GM18520 (cell line): ENCODE results near the gene ATP8A2.
"Not testable (repeated sequence)": the region's sequence is repeated elsewhere in the genome, so short reads cannot be mapped to it uniquely, and the experiment has no call there.

Source experiments
- ATAC-seq: cut with Tn5 transposase; IDR thresholded peaks from one replicate; pipeline ENCODE4 v1.9.1; 2021; ENCODE audit not compliant: unreplicated experiment

ATP8A2 gene

DNA sequence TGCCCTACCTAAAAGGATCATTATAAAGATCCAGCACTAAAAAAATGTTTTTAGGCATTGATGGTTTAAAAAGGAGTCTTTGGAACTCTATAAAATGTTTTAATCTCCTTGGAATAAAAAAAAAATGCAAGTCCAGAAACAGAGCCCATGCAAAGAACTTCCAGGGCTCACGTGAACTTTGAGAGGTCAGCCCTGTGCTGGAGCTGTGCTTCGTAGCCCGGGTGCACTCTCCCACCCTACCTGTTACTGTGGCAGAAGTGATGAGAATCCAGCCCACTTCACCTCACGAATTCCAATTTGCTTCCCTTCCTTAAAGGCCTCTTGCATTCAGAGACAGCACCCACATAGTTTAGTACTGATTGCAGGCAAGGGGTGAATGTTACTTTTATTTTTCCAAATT lies 412.3 kb downstream of the ATP8A2 start:
- no peak for ATAC-seq

GRCh38 chr13:25790137-25790536 lies 418.4 kb downstream of the ATP8A2 start:
- ATAC-seq: not testable (repeated sequence)

DNA sequence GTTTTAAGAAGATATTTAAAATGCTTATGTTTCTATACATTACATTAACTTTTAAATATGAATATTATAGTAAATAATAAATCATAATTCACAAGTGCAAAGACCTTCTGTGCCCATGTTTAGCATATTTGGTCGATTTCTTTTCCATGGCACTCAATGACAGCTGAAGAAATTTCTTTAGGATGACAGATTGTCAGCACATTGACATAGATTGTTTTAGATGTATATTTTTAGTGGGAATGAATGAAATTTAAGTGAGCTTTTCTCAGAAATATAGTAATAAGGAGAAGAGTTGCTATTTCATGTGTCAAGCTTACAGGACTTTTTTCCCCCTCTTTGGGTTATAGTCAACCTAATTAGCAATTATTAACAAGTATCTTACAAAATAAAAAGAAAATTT lies 423.5 kb downstream of the ATP8A2 start:
- no peak for ATAC-seq

- ATAC-seq: no peak
Observed at GRCh38 chr13:25796474-25796873, 424.7 kb downstream of the ATP8A2 start.

DNA sequence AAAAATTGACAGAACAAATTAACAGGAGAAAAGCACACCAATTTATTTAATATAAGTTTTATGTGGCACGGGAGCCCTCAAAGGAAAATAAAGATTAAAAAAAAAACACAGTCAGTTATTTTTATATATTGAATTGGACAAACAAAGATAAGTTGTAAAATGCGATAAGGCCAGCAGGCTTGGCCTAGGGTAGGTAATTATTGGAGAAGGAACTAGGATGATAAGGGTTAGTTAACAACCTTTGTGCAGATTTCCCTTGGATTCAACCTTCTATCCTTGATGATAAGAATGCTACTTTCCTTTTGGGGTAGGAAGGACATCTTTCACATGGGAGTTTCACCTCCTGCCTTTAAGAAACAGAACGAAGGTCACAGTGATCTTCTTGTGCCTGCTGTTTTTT lies 427.2 kb downstream of the ATP8A2 start:
- no peak for ATAC-seq

DNA sequence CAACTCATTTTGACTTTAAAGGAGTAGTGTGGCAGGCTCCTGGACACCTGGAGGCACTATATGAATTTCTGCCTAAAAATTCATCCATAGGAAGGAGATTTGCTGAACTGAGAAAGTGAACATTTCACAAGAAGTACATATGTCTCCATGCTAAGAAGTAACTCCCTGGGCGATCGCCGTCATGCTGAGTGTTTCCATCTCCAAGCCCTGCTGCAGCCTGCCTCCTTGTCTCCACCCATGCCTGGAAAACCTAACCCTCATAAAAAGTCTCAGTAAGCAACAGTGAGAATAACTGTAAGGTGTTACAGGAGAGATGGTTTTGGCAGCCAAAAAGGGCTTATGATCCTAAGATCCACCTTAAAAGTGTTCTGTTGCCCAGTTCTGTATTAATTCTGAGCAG lies 428.7 kb downstream of the ATP8A2 start:
- ATAC-seq: no peak

DNA sequence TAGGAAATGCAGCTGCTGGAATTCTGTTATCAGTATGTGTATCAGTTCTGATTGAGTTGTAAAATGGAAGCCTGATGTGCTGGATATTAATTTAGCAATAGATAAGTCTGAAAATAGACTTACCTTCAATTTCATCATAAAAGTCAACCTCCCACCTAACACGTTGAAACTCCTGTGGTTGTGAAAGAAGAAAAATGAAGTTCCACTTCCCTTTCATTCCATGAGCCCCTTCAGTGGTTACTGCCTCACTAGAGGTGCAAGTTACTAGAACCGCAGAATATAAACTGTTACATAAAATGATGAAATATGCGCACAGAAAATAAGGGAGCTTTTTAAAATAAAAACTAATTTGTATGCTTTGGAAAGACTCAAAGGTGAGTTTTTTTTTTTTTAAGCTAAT lies 430.8 kb downstream of the ATP8A2 start:
- no peak for ATAC-seq

GRCh38 chr13:25803641-25804040 lies 431.9 kb downstream of the ATP8A2 start:
- ATAC-seq: no peak

DNA sequence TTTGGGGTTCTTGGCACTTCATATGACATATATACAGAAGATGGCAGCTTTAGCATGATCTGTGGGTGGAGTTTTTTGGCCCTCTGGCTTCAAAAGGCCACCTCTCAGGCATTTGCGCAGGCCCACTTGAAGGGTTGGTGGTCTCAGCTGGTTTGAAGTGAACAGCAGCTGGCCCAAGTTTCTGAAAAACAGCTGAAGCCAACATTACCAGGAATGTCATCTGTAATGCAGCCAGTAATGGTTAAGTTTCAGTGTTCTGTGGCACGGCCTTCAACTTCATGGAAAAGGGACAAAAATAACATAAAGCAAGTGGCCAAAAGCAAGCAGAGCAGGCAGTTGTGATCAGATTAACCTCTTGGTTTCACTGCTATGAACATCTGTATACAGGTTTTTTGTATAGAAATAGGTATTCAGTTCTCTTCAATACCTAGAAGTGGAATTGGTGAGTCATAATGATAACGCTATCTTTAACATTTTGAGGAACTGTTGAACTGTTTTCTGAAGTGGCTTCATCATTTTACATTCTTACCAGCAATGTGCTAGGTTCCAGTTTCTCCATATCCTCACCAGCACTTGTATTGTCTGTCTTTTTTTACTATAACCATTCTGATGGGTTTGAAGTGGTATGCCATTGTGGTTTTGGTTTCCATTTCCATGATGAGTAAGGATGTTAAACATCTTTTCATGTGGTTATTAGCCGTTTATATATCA lies 434.6 kb downstream of the ATP8A2 start:
- peak; percentile 69 for ATAC-seq

GRCh38 chr13:25807562-25807961 lies 435.8 kb downstream of the ATP8A2 start:
- ATAC-seq: no peak

GRCh38 chr13:25811506-25811905 lies 439.7 kb downstream of the ATP8A2 start:
- no peak for ATAC-seq

DNA sequence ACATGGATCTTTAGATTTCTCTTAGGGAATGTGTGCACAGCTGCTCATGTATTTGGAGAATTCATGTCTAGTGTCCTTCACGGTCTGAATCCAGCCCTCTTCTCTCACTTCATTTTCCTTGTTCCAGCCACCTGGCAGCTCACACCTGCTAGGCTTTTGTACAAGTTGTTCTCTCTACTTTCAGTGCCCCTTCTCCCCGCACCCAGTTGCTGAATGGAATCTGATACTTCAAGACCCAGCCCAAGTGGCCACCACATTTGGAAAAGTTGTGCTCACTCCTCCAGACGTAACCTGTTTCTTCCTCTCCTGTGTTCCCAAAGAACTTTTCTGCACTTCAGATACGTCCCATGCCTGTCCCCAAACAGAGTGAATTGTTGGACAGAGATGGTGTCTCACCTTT lies 444.5 kb downstream of the ATP8A2 start:
- no peak for ATAC-seq

GRCh38 chr13:25819856-25820530 lies 448.2 kb downstream of the ATP8A2 start:
- ATAC-seq: no peak

DNA sequence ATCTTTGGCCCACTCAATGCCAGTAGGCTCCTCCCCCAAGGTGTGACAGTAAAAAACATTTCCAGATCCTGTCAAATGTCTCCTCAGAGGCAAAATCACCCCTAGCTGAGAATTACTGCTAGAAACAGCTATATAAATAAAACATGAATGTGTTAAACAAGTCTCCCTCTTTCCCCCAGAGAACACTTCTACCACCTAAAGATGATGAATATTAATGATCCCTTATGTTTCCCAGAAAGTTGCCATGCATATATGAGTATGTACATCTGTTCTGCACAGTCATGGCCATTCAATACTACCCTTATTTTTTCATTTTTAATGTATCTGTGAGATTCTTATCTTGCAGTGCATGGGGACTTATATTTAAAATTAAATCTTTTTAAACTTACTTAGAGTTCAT lies 450.0 kb downstream of the ATP8A2 start:
- ATAC-seq: no peak

DNA sequence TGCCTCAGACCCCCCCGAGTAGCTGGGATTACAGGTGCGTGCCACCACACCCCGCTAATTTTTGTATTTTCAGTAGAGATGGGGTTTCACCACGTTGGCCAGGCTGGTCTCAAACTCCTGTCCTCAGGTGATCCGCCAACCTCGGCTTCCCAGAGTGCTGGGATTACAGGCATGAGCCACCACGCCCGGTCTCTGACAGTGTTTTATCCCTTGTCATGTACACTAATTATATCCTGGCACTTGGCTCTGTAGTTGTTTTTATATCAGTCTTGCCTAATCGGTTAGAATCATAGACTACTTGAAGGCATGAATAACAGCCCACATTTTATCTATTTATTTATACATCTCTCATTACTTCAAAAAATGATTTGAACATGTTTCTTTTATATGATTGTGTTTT lies 455.4 kb downstream of the ATP8A2 start:
- not testable (repeated sequence) for ATAC-seq

GRCh38 chr13:25827831-25828465 lies 456.2 kb downstream of the ATP8A2 start:
- no peak for ATAC-seq

GRCh38 chr13:25833761-25834160 lies 462.0 kb downstream of the ATP8A2 start:
- ATAC-seq: no peak

DNA sequence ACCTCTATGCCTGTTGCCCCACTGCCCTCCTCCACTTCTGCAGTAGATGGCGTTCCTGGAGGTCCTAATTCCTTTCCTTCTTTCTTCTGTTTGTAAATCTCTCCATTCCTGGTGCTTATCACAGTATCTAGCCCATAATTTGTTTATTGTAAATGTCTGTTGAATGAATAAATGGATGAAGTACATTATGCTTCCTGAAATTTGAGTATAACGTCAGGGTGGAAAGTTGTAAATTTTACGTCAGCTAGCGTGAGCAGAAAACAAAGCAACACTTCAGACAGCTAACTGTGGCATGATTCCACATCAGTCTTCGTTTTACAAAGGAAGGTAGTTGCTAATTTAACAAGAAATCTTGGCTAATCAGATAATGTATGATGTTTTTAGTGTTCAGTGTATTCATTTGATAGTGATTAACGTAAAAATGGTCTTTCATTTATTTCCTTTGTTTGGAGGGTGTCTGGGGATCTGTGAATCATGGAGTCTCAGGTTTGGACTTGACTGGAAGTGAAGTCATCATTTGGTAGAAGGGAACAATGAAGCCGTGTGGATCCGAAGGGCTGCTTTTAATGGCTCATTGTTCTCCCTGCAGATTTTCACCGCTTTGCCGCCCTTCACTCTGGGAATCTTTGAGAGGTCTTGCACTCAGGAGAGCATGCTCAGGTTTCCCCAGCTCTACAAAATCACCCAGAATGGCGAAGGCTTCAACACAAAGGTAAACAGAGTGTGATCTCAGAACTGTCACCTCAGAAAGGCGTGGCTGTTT lies 465.0 kb downstream of the ATP8A2 start:
- no peak for ATAC-seq

DNA sequence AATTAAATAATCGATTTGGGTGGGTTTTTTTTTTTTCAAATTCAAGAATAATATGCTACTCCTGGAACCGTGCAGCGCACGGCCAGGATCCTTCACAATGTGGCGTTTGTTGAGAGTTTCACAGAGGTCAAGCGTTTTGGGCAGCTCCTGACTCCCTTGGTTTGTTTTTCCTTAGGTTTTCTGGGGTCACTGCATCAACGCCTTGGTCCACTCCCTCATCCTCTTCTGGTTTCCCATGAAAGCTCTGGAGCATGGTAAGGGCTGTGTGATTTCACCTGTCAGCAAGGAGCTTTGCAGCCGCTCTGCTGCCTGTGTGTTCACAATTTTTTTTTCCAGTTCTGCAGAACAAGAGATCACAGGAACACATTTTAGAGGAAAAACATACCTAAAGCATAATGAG lies 467.6 kb downstream of the ATP8A2 start:
- no peak for ATAC-seq

DNA sequence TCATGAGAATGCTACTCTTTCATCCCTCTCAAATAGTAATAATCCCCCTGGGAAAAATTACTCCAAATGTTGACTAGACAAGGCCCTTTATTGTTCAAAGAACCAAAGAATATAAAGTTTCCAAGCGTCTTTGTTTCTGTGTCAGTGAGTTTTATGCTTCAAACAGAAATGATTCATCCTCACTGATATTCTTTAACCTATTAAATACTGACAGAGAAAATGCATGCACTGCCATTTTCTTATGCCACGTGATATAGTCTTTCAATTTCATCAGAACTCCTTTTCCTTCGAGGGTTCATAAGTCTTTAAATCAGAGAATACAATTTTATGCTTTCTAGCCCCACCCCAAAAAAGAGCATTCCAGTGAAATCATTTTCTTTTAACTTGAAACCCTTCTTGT lies 468.5 kb downstream of the ATP8A2 start:
- ATAC-seq: no peak

- no peak for ATAC-seq
Observed at GRCh38 chr13:25840931-25841330, 469.2 kb downstream of the ATP8A2 start.

DNA sequence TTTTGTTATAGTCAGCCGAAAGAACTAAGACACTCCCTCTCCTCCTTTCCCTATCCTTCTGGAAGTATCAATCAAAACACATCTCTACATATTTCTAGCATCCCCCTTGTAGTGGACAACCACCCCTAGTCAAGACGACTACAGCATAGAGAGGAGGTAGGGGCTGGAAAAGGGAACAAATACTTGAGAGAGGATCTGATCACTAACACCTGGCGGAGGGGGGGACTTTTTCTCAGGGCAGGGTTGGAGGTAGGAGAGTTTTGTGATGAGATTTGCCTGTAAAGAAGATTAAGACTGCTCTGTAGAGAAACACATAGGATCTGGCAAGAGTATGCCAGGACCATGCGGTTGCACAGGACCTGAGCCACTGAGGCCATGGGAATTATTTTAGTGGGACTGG lies 471.9 kb downstream of the ATP8A2 start:
- no peak for ATAC-seq
